Measurements from ENCODE around the gene PAM. TPM values are rescaled to one million over a fixed set of nuclear protein-coding genes. Genes with fewer than 3 reads are reported as not detected.

Gene PAM
- total RNA-seq, 4 donors from 2014 or later, result 37.8 to 144 (median 92.7) TPM

DNA sequence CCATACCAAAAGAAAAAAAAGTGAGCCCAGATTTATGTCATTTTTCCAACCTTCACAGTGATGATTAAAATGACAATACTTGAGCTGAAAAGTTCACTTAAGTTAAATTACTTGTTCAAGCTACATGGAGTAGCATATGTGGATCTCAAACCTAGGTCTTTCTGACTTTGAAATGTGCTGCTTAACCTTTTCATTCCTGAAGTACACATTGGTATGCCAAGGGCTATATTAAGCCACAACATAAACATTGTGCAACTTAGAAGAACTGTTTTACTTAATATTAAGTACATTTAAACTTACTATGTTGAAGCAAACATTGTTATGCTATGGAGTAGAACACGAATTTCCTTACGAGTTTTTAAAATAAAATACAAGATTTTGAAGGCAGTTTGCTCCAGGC lies 259.9 kb downstream of the PAM start:
- no peak for TF ChIP-seq CTCF (IDR thresholded peaks at IDR 0.05)
- TF ChIP-seq POLR2A (IDR thresholded peaks at IDR 0.05), result no peak
- WGBS, 2 donors, result 67 to 85% methylated on average over 2 of the region's 2 CpGs
- no peak overlapping the region for H3K4me3 ChIP-seq (ENCODE audit: low read depth, poor library complexity, severe bottlenecking)
- intact Hi-C loops (cut with DNase I; ENCODE audit: low total_unique reads), result no loop called here
- DNase-seq (ENCODE audit: low spot score in 2 of 2), result no peak

- intact Hi-C loops (cut with DNase I; ENCODE audit: low total_unique reads), result no loop called here
Observed at GRCh38 chr5:103016167-103016566, 261.1 kb downstream of the PAM start.

GRCh38 chr5:103019804-103020203 lies 264.7 kb downstream of the PAM start:
- no peak for TF ChIP-seq POLR2A (IDR thresholded peaks at IDR 0.05)
- TF ChIP-seq CTCF (IDR thresholded peaks at IDR 0.05), result no peak
- intact Hi-C loops (cut with DNase I; ENCODE audit: low total_unique reads), result no loop called here
- WGBS, 2 donors, result 88 to 95% methylated on average over 1 of the region's 1 CpG
- H3K4me3 ChIP-seq (ENCODE audit: low read depth, poor library complexity, severe bottlenecking), result no peak overlapping the region
- no peak for DNase-seq (ENCODE audit: low spot score in 2 of 2)

More at GRCh38 chr5:103016167-103016566, 261.1 kb downstream of the PAM start:
- WGBS, 2 donors, result 76 to 84% methylated on average over 2 of the region's 2 CpGs
- H3K4me3 ChIP-seq (ENCODE audit: low read depth, poor library complexity, severe bottlenecking), result no peak overlapping the region
- TF ChIP-seq CTCF (IDR thresholded peaks at IDR 0.05), result no peak
- TF ChIP-seq POLR2A (IDR thresholded peaks at IDR 0.05), result no peak
- DNase-seq (ENCODE audit: low spot score in 2 of 2), result no peak

GRCh38 chr5:103021314-103021713 lies 266.2 kb downstream of the PAM start:
- intact Hi-C loops (cut with DNase I; ENCODE audit: low total_unique reads), result no loop called here
- no peak for TF ChIP-seq CTCF (IDR thresholded peaks at IDR 0.05)
- TF ChIP-seq POLR2A (IDR thresholded peaks at IDR 0.05), result no peak
- DNase-seq (ENCODE audit: low spot score in 2 of 2), result no peak
- H3K4me3 ChIP-seq (ENCODE audit: low read depth, poor library complexity, severe bottlenecking), result no peak overlapping the region
- 85 to 90% methylated on average over 2 of the region's 2 CpGs for WGBS, 2 donors

DNA sequence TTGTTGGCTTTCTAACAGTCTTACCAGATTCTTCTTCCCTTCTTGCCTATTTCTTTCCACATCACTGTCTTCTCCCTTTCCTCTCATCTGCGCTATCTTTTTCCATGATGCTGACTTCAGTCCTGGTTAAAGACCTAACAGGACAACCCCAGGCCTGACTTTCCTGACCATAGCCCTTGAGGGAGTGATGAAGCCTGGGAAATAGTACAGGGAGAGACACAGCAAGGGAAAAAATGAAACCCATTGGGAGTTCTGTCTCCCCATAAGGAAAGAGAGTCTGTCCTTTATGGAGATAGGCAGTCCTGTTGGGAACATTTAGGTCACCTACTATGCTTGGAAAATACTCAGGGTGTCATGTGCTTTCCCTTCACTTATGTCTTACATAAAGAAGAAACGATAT lies 272.2 kb downstream of the PAM start:
- intact Hi-C loops (cut with DNase I; ENCODE audit: low total_unique reads), result no loop called here
- H3K4me3 ChIP-seq (ENCODE audit: low read depth, poor library complexity, severe bottlenecking), result no peak overlapping the region
- TF ChIP-seq POLR2A (IDR thresholded peaks at IDR 0.05) (no peak), CTCF (IDR thresholded peaks at IDR 0.05) (no peak)
- 62 to 70% methylated on average over 2 of the region's 2 CpGs for WGBS, 2 donors
- DNase-seq (ENCODE audit: low spot score in 2 of 2), result no peak

DNA sequence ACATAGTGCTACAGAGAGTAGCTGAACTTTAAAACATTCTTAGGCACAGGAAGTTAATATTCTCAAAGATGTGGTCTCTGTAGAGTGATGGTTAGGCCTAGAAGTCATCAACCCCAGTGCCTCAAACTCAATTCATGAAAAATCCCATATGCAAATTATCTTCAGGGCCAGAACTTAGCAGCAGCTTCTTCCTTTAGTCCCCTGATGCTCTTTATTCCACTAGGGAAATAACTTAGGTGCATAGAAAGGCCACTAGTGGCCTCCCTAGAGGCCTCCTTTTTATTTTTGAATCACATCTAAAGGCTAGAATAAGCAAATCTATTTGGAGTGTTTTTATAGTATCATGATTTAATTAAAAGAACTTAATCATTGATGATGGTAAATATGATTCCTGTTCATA lies 276.5 kb downstream of the PAM start:
- no peak for DNase-seq (ENCODE audit: low spot score in 2 of 2)
- TF ChIP-seq POLR2A (IDR thresholded peaks at IDR 0.05), result no peak
- no peak for TF ChIP-seq CTCF (IDR thresholded peaks at IDR 0.05)
- H3K4me3 ChIP-seq (ENCODE audit: low read depth, poor library complexity, severe bottlenecking), result no peak overlapping the region
- intact Hi-C loops (cut with DNase I; ENCODE audit: low total_unique reads), result no loop called here
